Measurements from ENCODE around the gene LDHB. TPM values are rescaled to one million over a fixed set of nuclear protein-coding genes. Genes with fewer than 3 reads are reported as not detected.

The LDHB gene
- total RNA-seq, 1 experiment from 2014 or later, result 1,752 TPM

GRCh38 chr12:21651821-21652220, 5.8 kb downstream of the LDHB start:
- POLR2A ChIA-PET, result interaction anchor here (0.7 kb wide), 1 partner anchor 9 kb away, joined by 8 read pairs; no protein-coding TSS in a partner anchor
- Mint-ChIP-seq H3K4me3 (ENCODE audit: unreplicated experiment) (no peak overlapping the region), H3K27me3 (ENCODE audit: insufficient read depth, unreplicated experiment) (no peaks in the 10 kb centered on the region)

DNA sequence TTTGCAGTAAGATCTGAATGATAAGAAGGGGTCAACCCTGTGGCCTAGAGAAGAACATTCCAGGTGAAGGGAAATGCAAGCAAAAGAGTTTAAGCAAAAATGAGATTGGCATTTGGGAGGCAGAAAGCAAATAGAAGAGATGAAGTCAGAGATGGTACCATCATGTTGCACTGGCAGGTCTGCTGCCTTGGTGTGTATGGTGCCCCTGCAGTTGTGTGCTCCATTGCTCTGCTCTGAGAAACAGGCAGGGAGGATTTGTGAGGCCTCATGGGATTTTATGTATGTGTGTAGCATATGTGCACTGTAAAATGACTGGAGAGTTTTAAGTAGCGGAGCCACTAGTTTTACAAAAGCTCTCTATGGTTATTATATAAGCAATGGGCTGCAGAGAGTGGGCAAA, 6.6 kb downstream of the LDHB start:
- CTCF ChIA-PET, result no interaction called here
- H3K9me3 Mint-ChIP-seq (ENCODE audit: unreplicated experiment), result no peaks in the 10 kb centered on the region
- H3K4me1 Mint-ChIP-seq (ENCODE audit: low read depth, unreplicated experiment), result peaks cover 73% of the 10 kb centered on the region
- BruUV-seq (replicated peaks), result no TSS peak
- H3K4me3 ChIP-seq (ENCODE audit: low read depth, low read length), result no peak overlapping the region
- DNase-seq, result no peak
- intact Hi-C loops (cut with micrococcal nuclease; ENCODE audit: unreplicated experiment), result loop anchor here (10.0 kb wide), 1 partner anchor 974 kb away; the partner anchor contains the start of gene ETNK1
- H3K9me3 ChIP-seq, result no peaks in the 10 kb centered on the region
- peaks cover 93% of the 10 kb centered on the region for H3K4me1 ChIP-seq
- peaks cover 9% of the 10 kb centered on the region for H3K36me3 ChIP-seq (ENCODE audit: control insufficient read depth, insufficient read depth, low read length)
- POLR2A ChIA-PET, result interaction anchor here (0.5 kb wide), 1 partner anchor 147 kb away, joined by 3 read pairs; no protein-coding TSS in a partner anchor
- H3K27ac Mint-ChIP-seq (ENCODE audit: unreplicated experiment), result no peak overlapping the region
- no peak for TF ChIP-seq CTCF (IDR thresholded peaks at IDR 0.05; ENCODE audit: insufficient read depth in 1 of 2, low read depth in 1 of 2, low read length in 1 of 2, severe bottlenecking in 1 of 2, unreplicated experiment in 1 of 2)
- H3K36me3 Mint-ChIP-seq (ENCODE audit: insufficient read depth, unreplicated experiment), result peaks cover 100% of the 10 kb centered on the region
- no peaks in the 10 kb centered on the region for H3K27me3 Mint-ChIP-seq (ENCODE audit: insufficient read depth, unreplicated experiment)
- H3K4me3 Mint-ChIP-seq (ENCODE audit: unreplicated experiment), result peak overlapping the region; percentile 13
- no peaks in the 10 kb centered on the region for H3K27me3 ChIP-seq (replicated peaks; ENCODE audit: control insufficient read depth, insufficient read depth, low read length)

More at GRCh38 chr12:21651821-21652220, 5.8 kb downstream of the LDHB start:
- H3K4me1 Mint-ChIP-seq (ENCODE audit: low read depth, unreplicated experiment), result peaks cover 73% of the 10 kb centered on the region
- Histone ChIP-seq H3K9me3 (no peaks in the 10 kb centered on the region), H3K4me3 (ENCODE audit: low read depth, low read length) (no peak overlapping the region), H3K4me1 (peaks cover 88% of the 10 kb centered on the region), H3K36me3 (ENCODE audit: control insufficient read depth, insufficient read depth, low read length) (peaks cover 9% of the 10 kb centered on the region), H3K27me3 (replicated peaks; ENCODE audit: control insufficient read depth, insufficient read depth, low read length) (no peaks in the 10 kb centered on the region)
- CTCF ChIA-PET, result interaction anchor here (0.8 kb wide), 1 partner anchor 29 kb away, joined by 3 read pairs; no protein-coding TSS in a partner anchor
- H3K36me3 Mint-ChIP-seq (ENCODE audit: insufficient read depth, unreplicated experiment), result peaks cover 100% of the 10 kb centered on the region
- BruUV-seq (replicated peaks), result no TSS peak
- no peak for DNase-seq
- intact Hi-C loops (cut with micrococcal nuclease; ENCODE audit: unreplicated experiment), result loop anchor here (10.0 kb wide), 1 partner anchor 973 kb away; the partner anchor contains the start of gene ETNK1
- H3K27ac Mint-ChIP-seq (ENCODE audit: unreplicated experiment), result no peak overlapping the region
- TF ChIP-seq CTCF (IDR thresholded peaks at IDR 0.05; ENCODE audit: insufficient read depth in 1 of 2, low read depth in 1 of 2, low read length in 1 of 2, severe bottlenecking in 1 of 2, unreplicated experiment in 1 of 2), result no peak
- no peaks in the 10 kb centered on the region for H3K9me3 Mint-ChIP-seq (ENCODE audit: unreplicated experiment)

- Histone ChIP-seq H3K4me1 (peaks cover 90% of the 10 kb centered on the region), H3K9me3 (no peaks in the 10 kb centered on the region), H3K4me3 (ENCODE audit: low read depth, low read length) (no peak overlapping the region), H3K36me3 (ENCODE audit: control insufficient read depth, insufficient read depth, low read length) (peaks cover 9% of the 10 kb centered on the region), H3K27me3 (replicated peaks; ENCODE audit: control insufficient read depth, insufficient read depth, low read length) (no peaks in the 10 kb centered on the region)
- no peak for DNase-seq
- H3K4me3 Mint-ChIP-seq (ENCODE audit: unreplicated experiment), result no peak overlapping the region
- peak overlapping the region; percentile 60 for H3K27ac Mint-ChIP-seq (ENCODE audit: unreplicated experiment)
- ChIA-PET POLR2A (interaction anchor here (1.0 kb wide), 1 partner anchor 9 kb away, joined by 4 read pairs; the partner anchor contains the start of gene LDHB), CTCF (interaction anchor here (0.8 kb wide), 1 partner anchor 31 kb away, joined by 5 read pairs; no protein-coding TSS in a partner anchor)
- peaks cover 77% of the 10 kb centered on the region for H3K4me1 Mint-ChIP-seq (ENCODE audit: low read depth, unreplicated experiment)
- H3K9me3 Mint-ChIP-seq (ENCODE audit: unreplicated experiment), result no peaks in the 10 kb centered on the region
- TF ChIP-seq CTCF (IDR thresholded peaks at IDR 0.05; ENCODE audit: insufficient read depth in 1 of 2, low read depth in 1 of 2, low read length in 1 of 2, severe bottlenecking in 1 of 2, unreplicated experiment in 1 of 2), result no peak
- H3K36me3 Mint-ChIP-seq (ENCODE audit: insufficient read depth, unreplicated experiment), result peaks cover 100% of the 10 kb centered on the region
- no peaks in the 10 kb centered on the region for H3K27me3 Mint-ChIP-seq (ENCODE audit: insufficient read depth, unreplicated experiment)
- intact Hi-C loops (cut with micrococcal nuclease; ENCODE audit: unreplicated experiment), result no loop called here
- no TSS peak for BruUV-seq (replicated peaks)
These were observed 8.6 kb downstream of the LDHB start for GRCh38 chr12:21649034-21649433.

Measured in Caco-2 (cell line).